ENCODE measurements around the gene COL4A2. TPM values are rescaled to one million over a fixed set of nuclear protein-coding genes. Genes with fewer than 3 reads are reported as not detected.
"Not testable (repeated sequence)": the region's sequence is repeated elsewhere in the genome, so short reads cannot be mapped to it uniquely, and the experiment has no call there.

Gene COL4A2
- total RNA-seq, 4 donors from 2014 or later, result 75.1 to 322 (median 115) TPM

DNA sequence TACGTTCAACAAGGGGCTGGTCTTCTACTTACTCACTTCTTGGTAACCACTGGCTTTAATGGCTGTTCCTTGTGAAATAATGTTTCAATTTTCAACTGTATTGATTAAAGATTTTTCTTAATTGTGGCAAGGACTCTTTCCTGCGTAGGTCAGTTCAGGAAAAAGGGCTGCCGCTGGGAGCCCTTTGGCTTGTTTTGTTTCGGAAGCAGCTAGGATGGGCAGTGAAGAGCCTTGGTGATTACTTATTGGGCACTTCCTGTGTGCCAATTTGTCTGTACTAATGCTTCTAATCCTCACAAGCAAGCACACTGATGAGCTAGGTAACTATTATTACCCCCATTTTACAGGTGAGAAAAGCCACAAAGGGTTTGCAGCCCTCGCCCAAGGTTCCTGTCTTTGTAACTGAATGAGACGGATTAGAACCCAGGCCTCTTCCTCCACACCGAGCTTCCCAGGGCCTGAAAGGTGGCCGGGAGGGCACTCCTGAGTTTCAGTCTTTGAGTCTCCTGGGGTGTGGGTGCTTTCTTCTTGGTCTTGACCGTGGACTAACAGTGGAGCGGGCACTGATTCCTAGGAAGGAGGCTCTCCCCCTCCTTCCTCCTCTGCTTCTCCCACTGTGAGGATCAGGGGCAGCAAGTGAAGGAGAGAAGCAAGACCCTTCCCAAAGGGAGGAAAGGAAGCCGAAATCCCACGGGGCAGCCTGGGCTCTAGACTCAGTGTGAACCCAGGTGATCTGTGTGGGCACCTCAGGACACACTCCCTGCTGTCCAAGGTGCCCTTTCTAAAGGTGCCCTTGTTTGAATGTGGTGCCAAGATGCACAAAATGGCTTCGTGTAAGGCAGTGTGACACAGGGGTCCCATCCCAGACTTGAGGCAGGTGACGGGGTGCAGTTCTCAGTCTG, 3.7 kb downstream of the COL4A2 start:
- DNase-seq, result no peak
- Histone ChIP-seq H3K4me3 (peak overlapping the region in 2 of 4 donors; percentile 1 to 69), H3K36me3 (no peaks in the 10 kb centered on the region), H3K27me3 (peaks cover 28% of the 10 kb centered on the region), H3K27ac (peak overlapping the region; percentile 88 to 98 (median 94)), H3K4me1 (peaks cover 4 to 48% (median 33%) of the 10 kb centered on the region in 4 donors), H3K9me3 (no peaks in the 10 kb centered on the region)
- intact Hi-C loops (cut with DNase I; ENCODE audit: low total_unique reads), result no loop called here
- in situ Hi-C loops (cut with MboI; ENCODE audit: low pct_ligation_motif_present in 1 of 4, low pct_unique_long_range_greater_than_20kb in 1 of 4, low sequenced_read_pairs in 3 of 4), result no loop called here
- TF ChIP-seq POLR2AphosphoS5 (IDR thresholded peaks at IDR 0.05), result no peak
- TF ChIP-seq, protein P1, sequence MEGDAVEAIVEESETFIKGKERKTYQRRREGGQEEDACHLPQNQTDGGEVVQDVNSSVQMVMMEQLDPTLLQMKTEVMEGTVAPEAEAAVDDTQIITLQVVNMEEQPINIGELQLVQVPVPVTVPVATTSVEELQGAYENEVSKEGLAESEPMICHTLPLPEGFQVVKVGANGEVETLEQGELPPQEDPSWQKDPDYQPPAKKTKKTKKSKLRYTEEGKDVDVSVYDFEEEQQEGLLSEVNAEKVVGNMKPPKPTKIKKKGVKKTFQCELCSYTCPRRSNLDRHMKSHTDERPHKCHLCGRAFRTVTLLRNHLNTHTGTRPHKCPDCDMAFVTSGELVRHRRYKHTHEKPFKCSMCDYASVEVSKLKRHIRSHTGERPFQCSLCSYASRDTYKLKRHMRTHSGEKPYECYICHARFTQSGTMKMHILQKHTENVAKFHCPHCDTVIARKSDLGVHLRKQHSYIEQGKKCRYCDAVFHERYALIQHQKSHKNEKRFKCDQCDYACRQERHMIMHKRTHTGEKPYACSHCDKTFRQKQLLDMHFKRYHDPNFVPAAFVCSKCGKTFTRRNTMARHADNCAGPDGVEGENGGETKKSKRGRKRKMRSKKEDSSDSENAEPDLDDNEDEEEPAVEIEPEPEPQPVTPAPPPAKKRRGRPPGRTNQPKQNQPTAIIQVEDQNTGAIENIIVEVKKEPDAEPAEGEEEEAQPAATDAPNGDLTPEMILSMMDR (IDR thresholded peaks at IDR 0.05), result no peak
- TF ChIP-seq POLR2A (IDR thresholded peaks at IDR 0.05), result no peak
- TF ChIP-seq EP300 (IDR thresholded peaks at IDR 0.05; ENCODE audit: low read depth), result no peak
- 56 to 61% methylated on average over 4 to 14 of the region's 14 CpGs for WGBS, 2 donors (ENCODE audit: low coverage in 1 of 2)

DNA sequence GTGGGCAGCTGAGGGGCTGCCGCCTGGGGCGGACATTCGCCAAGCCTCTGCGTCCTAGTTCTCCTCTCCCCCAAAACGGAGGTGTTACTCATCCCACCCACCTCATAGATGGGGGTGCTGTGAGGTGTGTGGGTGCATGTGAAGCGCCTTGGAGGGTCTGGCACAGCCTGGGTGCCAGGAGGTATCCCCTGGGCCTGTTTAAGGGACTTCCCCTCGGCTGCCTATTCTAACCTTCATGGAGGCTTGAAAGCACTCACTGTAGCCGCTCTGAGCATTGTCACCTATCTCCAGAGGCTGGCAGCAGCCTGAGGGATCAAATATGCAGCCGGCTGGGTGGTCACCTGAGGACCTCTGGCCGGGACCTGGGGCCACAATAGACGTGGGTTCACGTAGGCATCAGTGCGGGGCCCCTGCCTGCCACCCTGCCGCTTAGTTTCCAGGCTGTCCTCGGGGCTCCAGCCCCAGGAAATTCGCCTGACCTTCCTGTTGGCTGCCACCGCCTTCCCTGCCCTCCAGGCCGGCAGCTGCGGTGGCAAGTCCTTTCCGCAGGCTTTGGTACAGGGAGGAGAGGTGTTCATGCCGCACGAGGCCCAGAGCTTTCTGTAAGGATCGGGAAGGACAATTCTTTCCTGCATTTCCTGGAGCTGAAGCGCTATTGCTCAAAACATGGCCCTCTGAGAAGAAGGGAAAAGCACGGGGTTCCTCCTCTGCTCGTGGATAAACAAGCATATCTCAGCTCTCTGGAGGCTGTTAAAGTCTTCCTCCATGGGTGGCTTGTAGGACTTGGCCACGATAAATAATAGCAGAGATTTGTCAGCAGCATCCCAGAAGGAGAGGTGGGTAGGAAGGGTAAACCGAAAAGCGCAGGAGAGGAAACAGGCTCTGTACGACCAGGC, 4.6 kb downstream of the COL4A2 start:
- no peak for DNase-seq
- H3K9me3 ChIP-seq, result no peaks in the 10 kb centered on the region
- peak overlapping the region; percentile 88 to 98 (median 94) for H3K27ac ChIP-seq
- TF ChIP-seq, protein P1 (IDR thresholded peaks at IDR 0.05), result no peak
- TF ChIP-seq POLR2A (IDR thresholded peaks at IDR 0.05) (no peak), POLR2AphosphoS5 (IDR thresholded peaks at IDR 0.05) (no peak), EP300 (IDR thresholded peaks at IDR 0.05; ENCODE audit: low read depth) (no peak)
- H3K27me3 ChIP-seq, result peaks cover 19% of the 10 kb centered on the region
- peak overlapping the region in 2 of 4 donors; percentile 1 to 10 for H3K4me3 ChIP-seq
- peaks cover 4 to 49% (median 33%) of the 10 kb centered on the region in 4 donors for H3K4me1 ChIP-seq
- no peaks in the 10 kb centered on the region for H3K36me3 ChIP-seq
- intact Hi-C loops (cut with DNase I; ENCODE audit: low total_unique reads), result no loop called here
- 53 to 54% methylated on average over 5 to 30 of the region's 30 CpGs for WGBS, 2 donors (ENCODE audit: low coverage in 1 of 2)
- in situ Hi-C loops (cut with MboI; ENCODE audit: low pct_ligation_motif_present in 1 of 4, low pct_unique_long_range_greater_than_20kb in 1 of 4, low sequenced_read_pairs in 3 of 4), result no loop called here

DNA sequence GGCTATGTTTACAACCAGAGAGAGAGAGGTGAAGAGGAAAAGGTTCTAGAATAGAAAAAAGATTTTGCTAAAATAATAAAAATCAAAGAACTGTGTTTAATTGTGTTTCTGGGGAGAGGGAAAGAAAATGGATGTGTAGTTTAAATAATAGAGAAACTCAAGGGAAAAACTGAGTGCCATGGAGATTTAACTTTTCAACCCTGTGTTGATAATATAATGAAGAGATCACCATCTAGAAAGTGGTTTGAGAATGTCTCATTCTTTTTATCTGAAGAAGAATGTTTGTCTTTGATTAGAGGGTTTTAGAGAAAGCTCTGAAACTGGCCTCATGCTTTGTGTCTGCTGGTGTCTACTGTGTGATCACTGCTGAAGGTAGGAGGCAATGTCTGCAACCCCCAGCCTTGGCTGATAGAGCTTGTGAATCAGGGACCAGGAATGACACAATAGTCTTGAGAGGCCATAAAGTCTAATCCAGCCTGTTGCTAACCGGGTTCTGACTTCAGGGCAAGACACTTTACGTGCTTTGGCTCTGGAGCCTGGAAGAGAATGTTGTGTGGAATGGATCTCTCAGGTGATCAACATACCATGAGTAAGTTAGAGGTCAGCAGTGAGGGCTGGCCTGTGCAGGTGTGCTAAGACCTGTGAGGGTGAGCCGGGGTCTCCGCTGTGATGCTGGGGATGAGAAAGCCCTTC, 5.4 kb downstream of the COL4A2 start:
- H3K27me3 ChIP-seq, result peaks cover 11% of the 10 kb centered on the region
- no peak for DNase-seq
- TF ChIP-seq POLR2AphosphoS5 (IDR thresholded peaks at IDR 0.05) (peak; percentile 35 to 62 (median 51)), POLR2A (IDR thresholded peaks at IDR 0.05) (no peak)
- WGBS, 2 donors (ENCODE audit: low coverage in 1 of 2), result 60% methylated on average over 4 of the region's 4 CpGs; no CpG with 5 or more reads in 1 of the 2 donors
- peak overlapping the region; percentile 88 to 98 (median 94) for H3K27ac ChIP-seq
- peaks cover 4 to 45% (median 33%) of the 10 kb centered on the region in 4 donors for H3K4me1 ChIP-seq
- no peaks in the 10 kb centered on the region for H3K36me3 ChIP-seq
- intact Hi-C loops (cut with DNase I; ENCODE audit: low total_unique reads) (no loop called here), in situ Hi-C loops (cut with MboI; ENCODE audit: low pct_ligation_motif_present in 1 of 4, low pct_unique_long_range_greater_than_20kb in 1 of 4, low sequenced_read_pairs in 3 of 4) (no loop called here)
- H3K9me3 ChIP-seq, result no peaks in the 10 kb centered on the region
- no peak overlapping the region for H3K4me3 ChIP-seq

DNA sequence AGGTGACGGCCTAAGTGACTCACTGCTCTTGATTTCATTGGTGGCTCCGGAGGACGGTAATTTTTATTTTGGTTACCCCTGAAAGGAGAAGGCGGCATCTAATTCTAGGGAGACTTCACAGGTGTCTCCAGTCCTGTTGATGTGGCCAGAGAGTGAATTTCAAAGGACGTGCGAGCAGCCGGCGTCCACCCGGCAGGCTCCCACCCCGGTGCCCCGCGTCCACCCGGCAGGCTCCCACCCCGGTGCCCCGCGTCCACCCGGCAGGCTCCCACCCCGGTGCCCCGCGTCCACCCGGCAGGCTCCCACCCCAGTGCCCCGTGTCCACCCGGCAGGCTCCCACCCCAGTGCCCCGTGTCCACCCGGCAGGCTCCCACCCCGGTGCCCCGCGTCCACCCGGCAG, 6.2 kb downstream of the COL4A2 start:
- H3K36me3 ChIP-seq; H3K9me3 ChIP-seq; H3K4me3 ChIP-seq; in situ Hi-C loops (cut with MboI; ENCODE audit: low pct_ligation_motif_present in 1 of 4, low pct_unique_long_range_greater_than_20kb in 1 of 4, low sequenced_read_pairs in 3 of 4); intact Hi-C loops (cut with DNase I; ENCODE audit: low total_unique reads); H3K27me3 ChIP-seq; DNase-seq: not testable (repeated sequence)
- 77% methylated on average over 18 of the region's 29 CpGs; no CpG with 5 or more reads in 1 of the 2 donors for whole genome bisulfite sequencing, 2 donors (ENCODE audit: low coverage in 1 of 2)
- peak overlapping the region; percentile 88 to 98 (median 94) for H3K27ac ChIP-seq
- H3K4me1 ChIP-seq, result peaks cover 4 to 43% (median 30%) of the 10 kb centered on the region in 4 donors

DNA sequence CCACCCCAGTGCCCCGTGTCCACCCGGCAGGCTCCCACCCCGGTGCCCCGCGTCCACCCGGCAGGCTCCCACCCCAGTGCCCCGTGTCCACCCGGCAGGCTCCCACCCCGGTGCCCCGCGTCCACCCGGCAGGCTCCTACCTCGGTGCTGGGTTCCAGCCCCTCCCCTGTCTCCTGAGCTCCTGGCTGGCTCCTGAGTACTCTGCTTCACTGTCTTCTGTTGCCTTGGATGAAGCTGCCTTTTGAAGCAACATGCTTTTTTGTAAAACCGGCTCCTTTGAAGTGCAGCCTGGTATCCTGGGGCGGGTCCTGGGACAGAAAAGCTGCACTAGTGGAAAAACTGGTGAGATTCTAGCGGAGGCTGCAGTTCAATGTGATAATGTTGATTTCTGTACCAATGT, 6.6 kb downstream of the COL4A2 start:
- H3K9me3 ChIP-seq; intact Hi-C loops (cut with DNase I; ENCODE audit: low total_unique reads); H3K4me3 ChIP-seq; in situ Hi-C loops (cut with MboI; ENCODE audit: low pct_ligation_motif_present in 1 of 4, low pct_unique_long_range_greater_than_20kb in 1 of 4, low sequenced_read_pairs in 3 of 4); H3K36me3 ChIP-seq; H3K27me3 ChIP-seq; DNase-seq: not testable (repeated sequence)
- WGBS, 2 donors (ENCODE audit: low coverage in 1 of 2), result 75% methylated on average over 3 of the region's 16 CpGs; no CpG with 5 or more reads in 1 of the 2 donors
- Histone ChIP-seq H3K4me1 (peaks cover 4 to 46% (median 31%) of the 10 kb centered on the region in 4 donors), H3K27ac (peak overlapping the region in 3 of 4 donors; percentile 69 to 72 (median 71))

All from transverse colon (tissue), 4 donors.